Psoas muscle (tissue), 8 donors: ENCODE results near the gene GIPC2. TPM values are rescaled to one million over a fixed set of nuclear protein-coding genes. Genes with fewer than 3 reads are reported as not detected.
"Not testable (repeated sequence)": the region's sequence is repeated elsewhere in the genome, so short reads cannot be mapped to it uniquely, and the experiment has no call there.

ENCODE experiments used
- ATAC-seq, 4 donors: fragments of 200-7000 bp; cut with Tn5 transposase; one replicate each; pipeline ENCODE4 v1.9.1; 2020; ENCODE audit warnings: moderate library complexity in 3 of 4, mild to moderate bottlenecking in 2 of 4
- DNase-seq, 2 donors: peaks; one replicate each; pipeline ENCODE4 v3.0.0-alpha.2; 2020
- H3K27ac ChIP-seq: fragments of 200-600 bp; one replicate; pipeline ENCODE4 v1.8.0; 2022
- H3K27me3 ChIP-seq, 3 donors: fragments of 200-600 bp in 1 of 3; one replicate each; pipeline versions ENCODE4 v1.6.1 to v1.8.0; 2013 to 2022; ENCODE audit warnings: low read length in 2 of 3, mild to moderate bottlenecking in 2 of 3, moderate library complexity in 1 of 3; ENCODE audit not compliant: insufficient read depth in 3 of 3
- H3K36me3 ChIP-seq, 2 donors: fragments of 200-600 bp in 1 of 2; one replicate each; pipeline versions ENCODE4 v1.6.1 to v1.8.0; 2013 to 2022; ENCODE audit warnings: low read depth in 1 of 2, mild to moderate bottlenecking in 1 of 2, moderate library complexity in 1 of 2; ENCODE audit not compliant: insufficient read depth in 1 of 2
- H3K4me1 ChIP-seq: fragments of 200-600 bp; one replicate; pipeline ENCODE4 v1.8.0; 2022
- H3K4me3 ChIP-seq: fragments of 200-600 bp; one replicate; pipeline ENCODE4 v1.8.0; 2022; ENCODE audit warnings: mild to moderate bottlenecking
- H3K9me3 ChIP-seq: fragments of 200-600 bp; one replicate; pipeline ENCODE4 v1.8.0; 2022
- WGBS, 3 donors: extraction: QIAGEN DNeasy Blood & Tissue Kit; methylation state at CpG; one replicate each; pipeline versions ENCODE4 v1.1.6 to v1.1.7; 2013; 5-methylcytosine and 5-hydroxymethylcytosine counted together
- intact Hi-C, 2 donors: fragments of 100-400 bp; cut with DNase I; formaldehyde crosslinking; loops; one replicate each; pipeline versions ENCODE4 v1.11.0 to v1.14.2; 2022
- polyA plus RNA-seq, 3 donors: library from polyadenylated mRNA; stranded (reverse); fragments of 200-250 nt; gene quantifications; one replicate each; pipeline ENCODE4 v1.2.3, GENCODE V29; 2013
- total RNA-seq, 4 donors: library from RNA; stranded (reverse); fragmentation: NEBNext Ultra II Directional in 2 of 4; extraction: Animal tissue kit (Norgen Biotek cat#: 25700) in 2 of 4; gene quantifications; one replicate each; pipeline versions ENCODE4 v1.2.1 to v1.2.4, GENCODE V29; 2021 to 2023
- TF ChIP-seq, protein P1 (sequence below): fragments of 200-600 bp; IDR thresholded peaks from one replicate; pipeline ENCODE4 v1.8.0; 2022; ENCODE audit warnings: antibody characterized with exemption
- donor health status: healthy with polysubstance abuse.
- donor health status: DM: no; HTN: no; CAD: no; lungs with moderate emphysema.
- donor health status: Bipolar disorder and iron deficiency.
- donor health status: healthy.
- donor health status: DM: yes; HTN: yes; CAD: no.
- donor health status: DM: no; HTN: no; CAD: no.
- donor health status: DM: no; HTN: no; CAD: no.
- donor health status: DM: yes; HTN: yes; CAD: no.

GIPC2 gene
- total and polyA plus RNA-seq, 7 donors = 0.68 to 1.6 (median 1.2) TPM

DNA sequence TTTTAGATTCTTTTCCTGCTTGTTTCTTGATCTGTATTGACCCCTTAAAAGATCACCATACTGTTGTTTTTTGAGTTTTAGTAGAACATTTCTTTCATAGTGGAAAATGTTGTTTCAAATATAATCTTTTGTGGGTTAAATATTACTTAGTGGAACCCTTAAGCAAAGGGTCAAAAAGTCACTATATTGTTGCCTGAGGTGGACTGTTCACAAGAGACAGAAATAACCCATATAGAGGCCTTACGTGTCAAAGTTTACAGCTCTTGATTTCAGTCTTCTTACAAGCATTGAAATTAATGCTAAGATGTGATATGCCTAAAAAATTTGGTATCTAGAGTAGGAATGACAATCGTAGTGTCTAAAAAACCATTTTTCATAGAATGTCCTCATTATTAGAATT is 34.7 kb upstream of the GIPC2 start:
- intact Hi-C loops = loop anchor here (5.0 kb wide), 1 partner anchor 36 kb away; the partner anchor contains the start of gene GIPC2 (in 2 of the 2)
- Histone ChIP-seq H3K27me3 (no peaks in the 10 kb centered on the region), H3K9me3 (no peaks in the 10 kb centered on the region), H3K4me1 (peaks cover 56% of the 10 kb centered on the region), H3K27ac (peak overlapping the region; percentile 61), H3K36me3 (peaks cover 0 to 31% of the 10 kb centered on the region in 2 donors), H3K4me3 (peak overlapping the region; percentile 69)
- 50 to 61% (median 58%) methylated on average over 2 of the region's 2 CpGs for WGBS, 3 donors
- TF ChIP-seq, protein P1, sequence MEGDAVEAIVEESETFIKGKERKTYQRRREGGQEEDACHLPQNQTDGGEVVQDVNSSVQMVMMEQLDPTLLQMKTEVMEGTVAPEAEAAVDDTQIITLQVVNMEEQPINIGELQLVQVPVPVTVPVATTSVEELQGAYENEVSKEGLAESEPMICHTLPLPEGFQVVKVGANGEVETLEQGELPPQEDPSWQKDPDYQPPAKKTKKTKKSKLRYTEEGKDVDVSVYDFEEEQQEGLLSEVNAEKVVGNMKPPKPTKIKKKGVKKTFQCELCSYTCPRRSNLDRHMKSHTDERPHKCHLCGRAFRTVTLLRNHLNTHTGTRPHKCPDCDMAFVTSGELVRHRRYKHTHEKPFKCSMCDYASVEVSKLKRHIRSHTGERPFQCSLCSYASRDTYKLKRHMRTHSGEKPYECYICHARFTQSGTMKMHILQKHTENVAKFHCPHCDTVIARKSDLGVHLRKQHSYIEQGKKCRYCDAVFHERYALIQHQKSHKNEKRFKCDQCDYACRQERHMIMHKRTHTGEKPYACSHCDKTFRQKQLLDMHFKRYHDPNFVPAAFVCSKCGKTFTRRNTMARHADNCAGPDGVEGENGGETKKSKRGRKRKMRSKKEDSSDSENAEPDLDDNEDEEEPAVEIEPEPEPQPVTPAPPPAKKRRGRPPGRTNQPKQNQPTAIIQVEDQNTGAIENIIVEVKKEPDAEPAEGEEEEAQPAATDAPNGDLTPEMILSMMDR = no peak
- no peak for DNase-seq
- no peak for ATAC-seq

DNA sequence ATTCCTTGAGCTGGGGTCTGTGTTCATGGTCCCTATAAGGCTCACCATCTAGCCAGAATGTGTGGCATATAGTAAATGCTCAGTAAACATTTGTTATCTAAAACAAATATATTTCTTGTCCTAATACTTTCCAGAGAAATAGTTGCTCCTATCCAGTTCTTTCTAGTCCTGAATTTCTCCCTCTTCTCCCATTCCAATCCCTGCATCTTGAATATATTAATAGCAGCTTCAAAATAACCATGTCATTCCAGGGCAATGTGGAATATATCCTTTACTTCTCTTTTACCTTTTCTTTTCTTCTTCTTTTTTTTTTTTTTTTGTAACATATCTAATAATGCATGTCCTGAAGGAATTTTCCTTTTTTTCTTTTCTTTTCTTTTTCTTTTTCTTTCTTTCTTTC is 30.6 kb upstream of the GIPC2 start:
- peaks cover 0 to 64% of the 10 kb centered on the region in 2 donors for H3K36me3 ChIP-seq
- intact Hi-C loops = no loop called here
- TF ChIP-seq, protein P1 = no peak
- peak overlapping the region; percentile 39 for H3K27ac ChIP-seq
- DNase-seq = no peak
- H3K4me3 ChIP-seq = peak overlapping the region; percentile 33
- no peaks in the 10 kb centered on the region for H3K9me3 ChIP-seq
- H3K27me3 ChIP-seq = no peaks in the 10 kb centered on the region
- peak in 3 of 4 donors; percentile 19 to 60 (median 34) for ATAC-seq
- peaks cover 35% of the 10 kb centered on the region for H3K4me1 ChIP-seq

DNA sequence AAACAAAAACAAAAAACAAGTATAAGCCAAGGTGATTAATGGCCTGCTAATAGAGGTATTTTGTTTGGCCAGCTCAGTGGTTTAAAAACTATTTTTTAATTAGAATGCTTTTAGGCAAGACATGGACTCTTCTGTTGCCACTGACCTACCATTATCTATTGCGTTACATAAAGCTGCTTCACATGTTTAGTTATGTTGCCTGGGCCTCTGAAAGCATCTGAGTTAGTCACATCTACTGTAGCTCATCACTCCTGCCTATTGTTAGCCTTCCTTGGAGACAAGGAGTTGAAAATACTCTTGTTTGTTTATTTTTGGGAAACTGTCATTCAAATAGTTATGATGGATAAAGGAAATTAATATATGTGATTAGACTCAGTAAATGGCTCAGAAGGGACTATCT is 26.7 kb upstream of the GIPC2 start:
- ATAC-seq (no peak), DNase-seq (no peak)
- intact Hi-C loops = no loop called here
- TF ChIP-seq, protein P1 = no peak
- H3K27me3 ChIP-seq = no peaks in the 10 kb centered on the region
- WGBS, 3 donors = 93 to 100% (median 100%) methylated on average over 1 of the region's 1 CpG
- H3K9me3 ChIP-seq = no peaks in the 10 kb centered on the region
- H3K4me3 ChIP-seq = no peak overlapping the region
- H3K27ac ChIP-seq = no peak overlapping the region
- peaks cover 8% of the 10 kb centered on the region for H3K4me1 ChIP-seq
- peaks cover 0 to 50% of the 10 kb centered on the region in 2 donors for H3K36me3 ChIP-seq

DNA sequence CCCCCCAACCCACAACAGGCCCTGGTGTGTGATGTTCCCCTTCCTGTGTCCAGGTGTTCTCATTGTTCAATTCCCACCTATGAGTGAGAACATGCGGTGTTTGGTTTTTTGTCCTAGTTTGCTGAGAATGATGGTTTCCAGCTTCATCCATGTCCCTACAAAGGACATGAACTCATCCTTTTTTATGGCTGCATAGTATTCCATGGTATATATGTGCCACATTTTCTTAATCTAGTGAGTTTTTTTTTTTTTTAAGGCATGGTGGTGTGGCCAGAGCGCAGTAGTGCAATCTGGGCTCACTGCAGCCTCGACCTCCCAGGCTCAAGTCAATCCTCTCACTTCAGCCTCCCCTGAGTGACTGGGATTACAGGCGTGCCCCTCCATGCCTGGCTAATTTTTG is 24.6 kb upstream of the GIPC2 start:
- H3K4me3 ChIP-seq, DNase-seq, intact Hi-C loops, H3K27ac ChIP-seq, H3K9me3 ChIP-seq, H3K4me1 ChIP-seq, ATAC-seq, H3K27me3 ChIP-seq: not testable (repeated sequence)
- WGBS, 3 donors = 96 to 97% (median 96%) methylated on average over 4 of the region's 4 CpGs
- H3K36me3 ChIP-seq = peaks cover 0 to 32% of the 10 kb centered on the region in 2 donors

DNA sequence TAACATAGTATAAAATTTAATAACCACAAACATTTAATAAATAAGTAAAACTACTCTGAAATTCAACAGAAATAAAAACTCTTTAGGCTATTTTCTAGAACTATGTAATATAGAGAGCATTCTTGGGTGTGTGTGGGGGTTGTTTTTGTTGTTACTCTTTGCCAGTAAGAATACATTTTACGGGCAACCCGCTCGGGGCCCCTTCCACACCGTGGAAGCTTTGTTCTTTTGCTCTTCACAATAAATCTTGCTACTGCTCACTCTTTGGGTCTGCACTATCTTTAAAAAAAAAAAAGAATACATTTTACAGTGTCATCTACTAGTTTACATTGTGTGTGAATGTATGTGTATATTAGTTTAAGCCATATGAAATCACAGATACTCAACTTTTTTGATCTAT is 16.0 kb upstream of the GIPC2 start:
- WGBS, 3 donors = 77 to 80% (median 78%) methylated on average over 4 of the region's 4 CpGs
- ATAC-seq = no peak

More for the DNA sequence above, 16.0 kb upstream of the GIPC2 start:
- H3K4me1 ChIP-seq = no peaks in the 10 kb centered on the region
- no peaks in the 10 kb centered on the region for H3K9me3 ChIP-seq
- H3K27me3 ChIP-seq = no peaks in the 10 kb centered on the region
- H3K36me3 ChIP-seq = no peaks in the 10 kb centered on the region
- intact Hi-C loops = no loop called here
- H3K4me3 ChIP-seq = no peak overlapping the region
- TF ChIP-seq, protein P1 = no peak
- H3K27ac ChIP-seq = no peak overlapping the region
- DNase-seq = no peak
